Fibroblast of the aortic adventitia (primary cell): ENCODE measurements around the gene DCP2. TPM values are rescaled to one million over a fixed set of nuclear protein-coding genes. Genes with fewer than 3 reads are reported as not detected.
A peak's percentile ranks its signal among the peaks of the same experiment; 100 is the strongest.

Experiments used
- DNase-seq: peaks from one replicate; pipeline ENCODE4 v3.0.0-alpha.2; 2010; ENCODE audit warnings: low read depth
- H3K4me3 ChIP-seq: 2 replicates; pipeline ENCODE4 v1.5.1; 2011; ENCODE audit warnings: low read depth, mild to moderate bottlenecking, control low read depth, low read length, moderate library complexity
- total RNA-seq: library from RNA; depleted of rRNA; stranded (reverse); fragments of >200 nt; gene quantifications from 2 replicates; pipeline ENCODE4 v1.2.3, GENCODE V29; 2012; ENCODE audit warnings: low replicate concordance
- TF ChIP-seq, protein P1 (sequence below): IDR thresholded peaks from 2 replicates; pipeline ENCODE4 v1.5.1; 2011; ENCODE audit warnings: mild to moderate bottlenecking, low read length, control low read depth, inconsistent platforms; ENCODE audit not compliant: insufficient read depth

Gene DCP2
- total RNA-seq, 1 donor = 34.4 TPM

DNA sequence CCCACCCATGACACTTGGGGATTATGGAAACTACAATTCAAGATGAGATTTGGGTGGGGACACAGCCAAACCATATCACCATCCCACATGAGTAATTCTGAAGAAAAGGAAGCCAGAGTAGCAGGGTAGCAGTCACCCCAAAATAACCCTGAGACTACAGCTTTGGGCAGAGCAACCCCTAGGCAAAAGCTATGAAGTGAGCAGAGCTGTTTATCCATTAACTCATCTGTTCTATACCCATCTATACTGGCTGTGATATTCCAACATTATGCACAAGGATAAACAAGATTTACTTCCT lies 42.3 kb upstream of the DCP2 start:
- DNase-seq = no peak
- H3K4me3 ChIP-seq = no peak overlapping the region
- TF ChIP-seq, protein P1, sequence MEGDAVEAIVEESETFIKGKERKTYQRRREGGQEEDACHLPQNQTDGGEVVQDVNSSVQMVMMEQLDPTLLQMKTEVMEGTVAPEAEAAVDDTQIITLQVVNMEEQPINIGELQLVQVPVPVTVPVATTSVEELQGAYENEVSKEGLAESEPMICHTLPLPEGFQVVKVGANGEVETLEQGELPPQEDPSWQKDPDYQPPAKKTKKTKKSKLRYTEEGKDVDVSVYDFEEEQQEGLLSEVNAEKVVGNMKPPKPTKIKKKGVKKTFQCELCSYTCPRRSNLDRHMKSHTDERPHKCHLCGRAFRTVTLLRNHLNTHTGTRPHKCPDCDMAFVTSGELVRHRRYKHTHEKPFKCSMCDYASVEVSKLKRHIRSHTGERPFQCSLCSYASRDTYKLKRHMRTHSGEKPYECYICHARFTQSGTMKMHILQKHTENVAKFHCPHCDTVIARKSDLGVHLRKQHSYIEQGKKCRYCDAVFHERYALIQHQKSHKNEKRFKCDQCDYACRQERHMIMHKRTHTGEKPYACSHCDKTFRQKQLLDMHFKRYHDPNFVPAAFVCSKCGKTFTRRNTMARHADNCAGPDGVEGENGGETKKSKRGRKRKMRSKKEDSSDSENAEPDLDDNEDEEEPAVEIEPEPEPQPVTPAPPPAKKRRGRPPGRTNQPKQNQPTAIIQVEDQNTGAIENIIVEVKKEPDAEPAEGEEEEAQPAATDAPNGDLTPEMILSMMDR = no peak

GRCh38 chr5:112935675-112936074 lies 40.9 kb upstream of the DCP2 start:
- TF ChIP-seq, protein P1 = no peak
- H3K4me3 ChIP-seq = no peak overlapping the region
- peak; percentile 32 for DNase-seq

DNA sequence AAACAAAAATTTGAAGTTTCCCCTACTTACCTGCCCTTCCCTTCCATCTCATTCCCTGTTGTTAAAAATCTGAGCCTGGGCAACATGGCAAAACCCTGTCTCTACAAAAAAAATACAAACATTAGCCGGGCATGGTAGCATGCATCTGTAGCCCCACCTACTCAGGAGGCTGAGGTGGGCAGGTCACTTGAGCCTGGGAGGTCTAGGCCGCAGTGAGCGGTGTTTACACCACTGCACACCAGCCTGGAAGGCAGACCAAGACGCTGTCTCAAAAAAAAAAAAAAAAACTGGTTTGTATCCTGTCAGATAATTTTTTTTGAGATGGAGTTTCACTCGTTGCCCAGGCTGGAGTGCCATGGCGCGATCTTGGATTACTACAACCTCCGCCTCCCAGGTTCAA lies 38.3 kb upstream of the DCP2 start:
- DNase-seq = no peak
- TF ChIP-seq, protein P1 = no peak
- H3K4me3 ChIP-seq = no peak overlapping the region

GRCh38 chr5:112940670-112941069 lies 35.9 kb upstream of the DCP2 start:
- no peak for DNase-seq
- TF ChIP-seq, protein P1 = no peak

GRCh38 chr5:112948458-112948857 lies 28.1 kb upstream of the DCP2 start:
- TF ChIP-seq, protein P1 = no peak
- DNase-seq = peak; percentile 9
- H3K4me3 ChIP-seq = no peak overlapping the region

More at GRCh38 chr5:112940670-112941069, 35.9 kb upstream of the DCP2 start:
- H3K4me3 ChIP-seq = no peak overlapping the region

- H3K4me3 ChIP-seq = no peak overlapping the region
- no peak for DNase-seq
- TF ChIP-seq, protein P1 = no peak
Measured at GRCh38 chr5:112951124-112951702, 25.4 kb upstream of the DCP2 start.

GRCh38 chr5:112956606-112957005 lies 20.0 kb upstream of the DCP2 start:
- no peak overlapping the region for H3K4me3 ChIP-seq
- peak; percentile 40 for DNase-seq
- TF ChIP-seq, protein P1 = no peak
